GM18505 (cell line): ENCODE results near the gene BDNF.
"Not testable (repeated sequence)": the region's sequence is repeated elsewhere in the genome, so short reads cannot be mapped to it uniquely, and the experiment has no call there.

ENCODE experiments used
- ATAC-seq: cut with Tn5 transposase; IDR thresholded peaks from one replicate; pipeline ENCODE4 v1.9.1; 2021; ENCODE audit not compliant: unreplicated experiment
- POLR2A ChIP-seq: IDR thresholded peaks from 4 replicates; pipeline ENCODE4 v1.6.1; 2011; ENCODE audit warnings: borderline replicate concordance; ENCODE audit not compliant: insufficient read depth, insufficient read length; ENCODE audit errors: extremely low read depth

The BDNF gene

DNA sequence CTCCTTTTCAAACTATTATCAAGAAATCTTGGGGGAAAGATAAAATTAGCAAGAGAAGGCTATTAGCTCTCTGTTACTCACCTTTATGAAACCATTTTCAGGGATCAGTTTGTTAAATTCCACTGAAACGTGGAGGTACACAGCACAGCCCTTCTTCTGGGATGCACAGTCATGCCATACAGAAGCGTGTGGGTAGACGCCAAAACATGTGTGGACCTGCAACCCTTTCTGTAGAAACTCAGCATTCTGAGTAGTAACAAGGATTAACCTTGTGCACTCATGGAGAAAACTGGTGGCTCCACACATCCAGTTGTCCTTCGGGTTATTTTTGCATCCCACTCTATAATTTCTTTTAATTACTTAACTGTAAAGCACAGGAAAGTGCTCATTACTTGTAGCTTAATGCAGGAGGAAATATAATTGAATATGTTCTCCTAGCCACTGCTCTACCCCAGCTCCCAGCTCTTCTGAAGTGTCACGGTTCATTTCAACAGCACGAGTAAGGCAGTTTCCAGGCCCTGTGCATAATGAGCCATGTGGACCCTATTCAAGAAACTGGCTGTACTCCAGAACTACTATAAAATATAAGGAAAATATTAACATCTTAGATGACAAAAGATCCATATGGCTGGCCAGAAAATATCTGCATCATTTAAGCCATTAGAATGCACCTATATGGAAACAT lies 26.1 kb downstream of the BDNF start:
- no peak for ATAC-seq
- no peak for TF ChIP-seq POLR2A

DNA sequence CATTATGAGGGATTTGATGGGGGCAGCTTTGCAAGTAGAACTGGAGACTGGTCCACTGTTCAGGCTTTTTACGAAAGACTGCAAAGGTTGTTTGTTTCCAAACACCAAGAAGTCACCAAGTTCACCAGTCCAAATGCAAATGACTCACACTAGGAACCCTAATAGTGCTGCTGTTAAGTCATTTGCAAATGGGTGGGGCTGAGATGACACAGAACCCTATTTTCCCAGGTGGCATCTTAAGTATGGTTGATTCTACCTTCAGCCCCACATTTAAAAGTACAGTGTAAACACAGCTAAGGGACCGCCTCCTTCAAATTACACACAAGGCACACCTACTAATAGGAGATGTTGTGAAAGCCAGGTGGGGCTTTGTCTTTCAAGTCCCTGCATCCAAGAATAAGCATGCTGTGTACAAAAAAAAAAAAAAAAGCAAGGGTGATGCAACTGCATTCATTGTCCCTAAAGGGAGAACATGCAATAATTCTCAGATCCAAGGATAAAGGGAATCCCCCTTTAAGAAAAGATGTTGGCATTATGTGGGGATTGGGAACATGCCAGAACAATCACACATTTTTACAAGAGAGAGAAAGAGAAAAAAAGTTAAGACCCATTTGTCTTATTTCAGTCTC lies 27.3 kb downstream of the BDNF start:
- TF ChIP-seq POLR2A: no peak
- ATAC-seq: no peak

DNA sequence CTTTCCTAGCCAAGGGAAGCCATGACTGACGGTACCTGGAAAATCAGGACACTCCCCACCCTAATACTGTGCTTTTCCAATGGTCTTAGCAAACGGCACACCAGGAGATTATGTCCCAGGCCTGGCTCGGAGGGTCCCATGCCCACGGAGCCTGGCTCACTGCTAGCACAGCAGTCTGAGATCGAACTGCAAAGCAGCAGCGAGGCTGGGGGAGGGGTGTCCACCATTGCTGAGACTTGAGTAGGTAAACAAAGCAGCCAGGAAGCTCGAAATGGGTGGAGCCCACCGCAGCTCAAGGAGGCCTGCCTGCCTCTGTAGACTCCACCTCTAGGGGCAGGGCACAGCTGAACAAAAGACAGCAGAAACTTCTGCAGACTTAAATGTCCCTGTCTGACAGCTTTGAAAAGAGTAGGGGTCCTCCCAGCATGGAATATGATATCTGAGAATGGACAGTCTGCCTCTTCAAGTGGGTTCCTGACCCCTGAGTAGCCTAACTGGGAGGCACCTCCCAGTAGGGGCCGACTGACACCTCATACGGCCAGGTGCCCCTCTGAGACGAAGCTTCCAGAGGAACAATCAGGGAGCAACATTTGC lies 34.6 kb downstream of the BDNF start:
- ATAC-seq: not testable (repeated sequence)

DNA sequence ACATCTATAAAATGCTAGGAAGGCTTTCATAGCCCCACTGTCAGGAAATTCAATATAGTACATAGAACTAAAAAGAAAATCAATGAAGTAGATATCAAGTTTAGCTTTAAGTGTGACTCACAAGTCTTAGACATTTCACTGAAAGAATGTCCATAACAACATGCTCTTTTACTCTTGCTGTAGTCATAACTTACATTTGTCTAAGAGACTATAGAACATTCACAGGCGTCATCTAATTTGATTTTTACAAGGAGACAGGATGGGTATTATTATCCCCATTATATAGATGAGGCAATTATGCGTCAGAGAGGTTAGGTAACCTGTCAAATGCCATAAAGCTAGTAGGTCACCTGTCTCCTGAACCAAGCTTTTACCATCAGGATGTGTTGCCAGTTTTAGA lies 36.9 kb downstream of the BDNF start:
- no peak for ATAC-seq
- no peak for TF ChIP-seq POLR2A

DNA sequence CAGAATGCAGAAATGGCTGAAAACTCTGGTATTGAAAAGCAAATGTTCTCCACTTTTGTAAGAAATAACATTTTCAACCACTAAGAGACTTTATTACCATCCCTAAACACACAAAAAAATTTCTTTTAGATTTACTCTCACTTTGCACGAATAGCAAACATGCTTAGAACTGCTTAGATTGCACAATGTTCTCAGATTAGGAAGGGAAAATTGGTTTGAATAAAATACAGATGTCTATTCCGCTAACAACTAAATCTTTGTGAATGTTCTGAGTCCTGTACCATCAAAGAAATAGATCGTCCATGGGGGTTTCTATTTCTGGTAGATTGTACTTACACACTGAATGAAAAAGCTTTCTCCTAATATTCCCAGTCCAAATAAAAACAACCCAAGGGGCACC lies 40.1 kb downstream of the BDNF start:
- no peak for ATAC-seq
- TF ChIP-seq POLR2A: no peak

DNA sequence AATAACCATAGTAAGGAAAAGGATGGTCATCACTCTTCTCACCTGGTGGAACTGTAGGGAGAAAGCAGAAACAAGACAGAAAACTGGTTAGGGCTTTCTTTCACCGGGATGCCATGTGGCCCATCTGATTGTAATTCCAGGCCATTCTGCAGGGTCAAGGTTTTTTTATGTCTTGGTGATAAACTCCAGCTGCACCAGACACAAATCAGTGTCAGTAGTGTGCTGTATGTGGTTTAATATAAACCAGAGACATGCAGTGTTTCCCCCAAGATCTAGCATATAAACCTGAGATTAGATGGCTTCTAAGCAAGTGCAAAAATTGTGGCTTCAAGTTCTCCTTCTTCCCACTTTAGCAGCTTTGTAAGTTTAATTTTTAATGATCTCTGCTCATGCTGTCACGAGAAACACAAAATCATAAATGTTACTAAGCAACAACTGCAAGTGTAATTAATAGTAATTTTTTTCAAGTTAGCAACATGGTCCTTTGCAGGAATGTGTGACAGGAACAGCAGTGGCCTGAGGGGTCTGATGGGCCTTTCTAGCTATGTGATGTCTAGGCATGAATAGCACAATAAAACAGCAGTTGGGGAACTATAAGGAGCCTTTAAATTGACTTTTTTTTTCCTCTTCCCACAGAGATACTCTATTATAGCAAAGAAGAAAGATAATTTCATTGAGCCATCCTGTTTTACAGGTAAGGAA lies 41.6 kb downstream of the BDNF start:
- ATAC-seq: no peak
- TF ChIP-seq POLR2A: no peak

DNA sequence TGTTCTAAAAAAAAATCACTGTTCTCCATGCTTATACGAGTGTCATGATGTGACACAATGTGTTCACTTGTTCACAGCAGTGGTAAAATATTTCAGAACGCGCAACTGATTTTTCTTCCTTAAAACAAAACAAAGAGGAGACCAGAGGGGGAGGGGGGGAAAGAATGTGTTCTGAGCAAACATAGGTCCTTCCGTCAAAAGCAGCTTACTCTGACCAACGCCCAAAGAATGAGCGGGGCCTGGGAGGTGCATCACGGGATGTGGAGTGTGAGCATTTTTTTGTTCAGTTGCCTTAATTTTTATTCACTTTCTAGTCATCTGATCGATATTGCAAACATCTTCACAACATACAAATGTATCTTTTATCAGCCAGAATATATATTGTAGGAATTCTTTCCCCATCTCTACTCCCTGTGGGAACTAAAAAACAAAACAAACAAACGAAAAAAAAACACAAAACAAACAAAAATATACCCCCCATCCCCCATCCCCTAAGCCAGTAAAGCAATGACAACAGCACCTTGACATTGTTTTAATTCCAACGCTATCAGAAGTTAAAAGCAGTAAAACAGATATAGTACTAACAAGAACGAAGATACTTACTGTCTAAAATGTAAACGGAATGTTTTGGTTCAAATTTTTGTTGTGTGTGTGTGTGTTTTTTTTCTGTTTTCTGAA lies 43.3 kb downstream of the BDNF start:
- TF ChIP-seq POLR2A: no peak
- ATAC-seq: no peak

DNA sequence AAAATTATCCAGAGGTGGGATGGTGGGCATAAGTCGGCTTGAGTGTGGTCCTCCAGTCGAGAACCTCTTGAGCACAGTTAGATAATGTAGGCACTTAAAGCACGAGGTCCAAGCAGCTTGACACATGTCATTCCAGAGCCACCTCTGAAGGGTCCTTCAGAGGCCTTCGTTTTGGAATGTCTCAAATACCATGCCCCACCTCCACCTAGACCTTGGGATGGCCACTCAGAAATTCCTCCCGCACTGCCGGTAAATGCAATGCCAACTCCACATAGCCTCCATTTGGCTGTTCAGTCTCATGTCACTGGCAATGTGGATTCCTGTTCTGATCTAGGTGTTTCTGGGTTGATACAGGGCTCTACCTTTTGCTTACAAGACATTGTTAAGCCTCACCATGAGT lies 43.9 kb downstream of the BDNF start:
- TF ChIP-seq POLR2A: no peak

DNA sequence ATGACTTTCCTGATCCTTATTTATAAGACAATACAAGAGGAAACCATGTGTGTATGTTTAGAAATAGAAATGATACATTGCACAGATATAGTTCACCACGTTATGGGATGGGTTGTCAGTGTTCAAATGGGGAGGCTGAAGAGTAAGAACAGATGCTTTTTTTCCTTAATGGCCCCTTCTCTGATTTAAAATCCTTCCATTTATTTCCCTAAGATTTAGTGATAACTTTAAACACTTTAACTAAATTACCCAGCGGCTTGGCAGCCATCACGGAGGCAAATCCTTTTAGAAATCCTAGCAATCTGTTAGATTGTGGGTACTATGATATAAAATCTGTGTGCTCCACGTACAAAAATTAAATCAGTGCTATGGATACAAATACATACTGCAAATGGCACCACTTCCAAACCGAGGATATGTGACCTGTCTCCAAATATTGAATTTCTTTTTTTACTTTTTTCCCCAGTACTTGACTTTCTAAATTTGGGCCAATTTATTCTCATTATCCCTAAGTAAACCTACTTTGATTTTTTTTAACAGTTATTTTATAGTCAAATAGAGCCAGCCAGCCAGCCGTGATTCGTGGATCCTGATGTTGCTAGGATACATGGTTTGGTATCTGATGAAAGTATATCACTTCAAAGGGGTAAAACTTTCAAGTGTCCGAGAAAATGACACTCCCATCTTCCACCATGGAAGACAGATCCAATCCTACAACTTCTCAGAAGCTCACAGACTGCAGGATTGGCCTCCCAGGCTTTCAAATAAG lies 46.1 kb downstream of the BDNF start:
- ATAC-seq: no peak
- TF ChIP-seq POLR2A: no peak

More for the DNA sequence above, 43.9 kb downstream of the BDNF start:
- no peak for ATAC-seq

DNA sequence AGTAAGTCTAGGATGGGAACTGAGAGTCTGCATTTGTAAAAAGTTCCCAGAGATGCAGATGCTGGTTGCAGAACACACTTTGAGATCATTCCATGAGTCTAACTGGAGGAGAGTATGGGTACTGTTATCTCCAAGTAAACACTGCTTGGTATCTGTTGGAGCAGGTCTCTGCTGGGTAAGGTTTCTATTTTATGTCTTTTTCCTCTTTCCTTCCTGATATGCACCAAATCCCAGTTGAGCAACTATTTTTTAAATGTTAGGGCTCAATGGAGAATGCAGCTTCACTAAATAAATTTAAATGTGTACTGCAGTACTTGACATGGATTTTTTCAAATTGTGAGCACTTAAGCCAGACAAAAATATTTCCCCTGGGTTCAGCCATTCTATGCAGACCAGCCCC lies 48.5 kb downstream of the BDNF start:
- ATAC-seq: no peak
- TF ChIP-seq POLR2A: no peak

DNA sequence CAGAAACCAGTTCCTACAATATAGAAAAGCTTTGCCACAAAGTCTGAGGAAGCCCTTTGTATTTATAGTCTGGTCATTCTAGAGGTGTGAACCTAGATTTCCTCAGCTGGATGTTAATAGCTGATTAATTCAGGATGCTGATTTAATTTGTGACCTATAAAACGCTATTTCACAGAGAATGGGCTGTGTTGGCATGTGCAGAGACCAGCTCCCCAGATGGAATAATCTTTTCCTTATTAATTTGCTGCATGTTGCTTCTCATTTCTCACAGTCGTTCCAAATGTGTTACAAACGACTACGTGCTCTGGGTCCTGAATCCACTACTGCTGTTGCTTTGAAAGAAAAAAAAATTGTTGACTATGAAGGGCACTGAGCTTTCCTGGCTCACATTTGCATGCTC lies 49.3 kb downstream of the BDNF start:
- no peak for ATAC-seq
- TF ChIP-seq POLR2A: no peak

DNA sequence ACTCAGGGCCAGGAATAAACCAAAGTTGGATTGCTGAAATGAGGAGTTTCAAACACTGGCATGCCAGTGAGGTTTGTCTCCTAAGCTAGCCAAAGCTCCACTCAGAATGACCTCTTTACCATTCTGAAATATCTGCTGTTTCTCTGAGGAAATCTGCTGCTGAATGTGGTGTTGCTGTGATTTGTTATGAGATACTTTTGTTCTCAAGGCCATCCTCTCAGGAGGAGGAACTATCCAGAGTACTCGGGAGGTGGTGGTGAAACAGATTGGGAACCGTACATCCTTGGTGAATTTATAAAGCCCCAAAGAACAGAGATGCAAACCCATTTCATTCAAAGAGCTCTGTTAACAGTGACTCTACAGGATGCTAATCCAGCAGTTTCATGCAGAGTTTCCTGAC lies 50.5 kb downstream of the BDNF start:
- TF ChIP-seq POLR2A: no peak
- no peak for ATAC-seq

DNA sequence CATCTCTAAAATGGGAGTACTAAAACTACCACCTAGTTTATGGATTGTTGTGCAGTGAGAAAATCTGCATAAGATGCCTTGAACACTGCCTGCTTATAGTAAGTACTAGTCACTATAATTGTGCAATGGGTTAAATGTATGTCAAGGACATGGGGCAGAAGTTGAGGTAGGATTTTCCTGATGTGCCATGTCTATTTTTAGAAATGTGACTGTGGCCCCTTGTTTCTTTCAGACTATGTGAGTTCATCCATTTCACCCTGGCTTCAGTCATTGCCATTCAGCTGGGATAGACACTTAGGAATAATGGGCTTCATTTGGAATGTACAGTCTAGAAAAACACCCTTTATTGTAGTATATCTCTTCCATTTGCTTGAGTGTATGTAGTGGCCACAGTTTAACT lies 51.4 kb downstream of the BDNF start:
- TF ChIP-seq POLR2A: no peak
- no peak for ATAC-seq
